Measurements from ENCODE around the gene CCDC198.

DNA sequence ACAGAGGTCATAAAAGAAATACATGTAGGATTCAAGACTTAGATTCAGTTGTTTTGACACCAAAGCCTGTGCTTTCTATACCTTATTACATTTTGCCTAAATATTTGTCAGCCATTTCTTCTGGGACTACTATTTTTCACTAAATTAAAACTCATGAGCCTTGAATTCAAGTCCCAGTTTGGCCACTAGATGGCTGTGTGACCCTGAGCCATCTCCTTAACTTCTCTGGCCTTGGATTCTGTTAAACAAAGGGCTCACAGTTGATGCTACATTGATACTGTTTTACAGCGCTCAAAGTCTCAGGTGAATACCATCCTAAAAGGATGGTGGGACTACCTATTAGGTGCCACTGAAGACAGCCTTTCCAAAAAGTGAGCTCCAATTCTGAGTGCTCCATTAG is 39.6 kb upstream of the CCDC198 start:
- TF ChIP-seq, protein P1, sequence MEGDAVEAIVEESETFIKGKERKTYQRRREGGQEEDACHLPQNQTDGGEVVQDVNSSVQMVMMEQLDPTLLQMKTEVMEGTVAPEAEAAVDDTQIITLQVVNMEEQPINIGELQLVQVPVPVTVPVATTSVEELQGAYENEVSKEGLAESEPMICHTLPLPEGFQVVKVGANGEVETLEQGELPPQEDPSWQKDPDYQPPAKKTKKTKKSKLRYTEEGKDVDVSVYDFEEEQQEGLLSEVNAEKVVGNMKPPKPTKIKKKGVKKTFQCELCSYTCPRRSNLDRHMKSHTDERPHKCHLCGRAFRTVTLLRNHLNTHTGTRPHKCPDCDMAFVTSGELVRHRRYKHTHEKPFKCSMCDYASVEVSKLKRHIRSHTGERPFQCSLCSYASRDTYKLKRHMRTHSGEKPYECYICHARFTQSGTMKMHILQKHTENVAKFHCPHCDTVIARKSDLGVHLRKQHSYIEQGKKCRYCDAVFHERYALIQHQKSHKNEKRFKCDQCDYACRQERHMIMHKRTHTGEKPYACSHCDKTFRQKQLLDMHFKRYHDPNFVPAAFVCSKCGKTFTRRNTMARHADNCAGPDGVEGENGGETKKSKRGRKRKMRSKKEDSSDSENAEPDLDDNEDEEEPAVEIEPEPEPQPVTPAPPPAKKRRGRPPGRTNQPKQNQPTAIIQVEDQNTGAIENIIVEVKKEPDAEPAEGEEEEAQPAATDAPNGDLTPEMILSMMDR (IDR thresholded peaks at IDR 0.05; ENCODE audit: extremely low read depth in 1 of 2, insufficient read depth in 1 of 2, low read depth in 1 of 2, low read length in 2 of 2): peak in 1 of 2 donors; percentile 27
- no peak for TF ChIP-seq POLR2AphosphoS5 (IDR thresholded peaks at IDR 0.05; ENCODE audit: insufficient read depth, low read depth, low read length)
